ENCODE measurements around the gene MMP24OS.

Gene MMP24OS

DNA sequence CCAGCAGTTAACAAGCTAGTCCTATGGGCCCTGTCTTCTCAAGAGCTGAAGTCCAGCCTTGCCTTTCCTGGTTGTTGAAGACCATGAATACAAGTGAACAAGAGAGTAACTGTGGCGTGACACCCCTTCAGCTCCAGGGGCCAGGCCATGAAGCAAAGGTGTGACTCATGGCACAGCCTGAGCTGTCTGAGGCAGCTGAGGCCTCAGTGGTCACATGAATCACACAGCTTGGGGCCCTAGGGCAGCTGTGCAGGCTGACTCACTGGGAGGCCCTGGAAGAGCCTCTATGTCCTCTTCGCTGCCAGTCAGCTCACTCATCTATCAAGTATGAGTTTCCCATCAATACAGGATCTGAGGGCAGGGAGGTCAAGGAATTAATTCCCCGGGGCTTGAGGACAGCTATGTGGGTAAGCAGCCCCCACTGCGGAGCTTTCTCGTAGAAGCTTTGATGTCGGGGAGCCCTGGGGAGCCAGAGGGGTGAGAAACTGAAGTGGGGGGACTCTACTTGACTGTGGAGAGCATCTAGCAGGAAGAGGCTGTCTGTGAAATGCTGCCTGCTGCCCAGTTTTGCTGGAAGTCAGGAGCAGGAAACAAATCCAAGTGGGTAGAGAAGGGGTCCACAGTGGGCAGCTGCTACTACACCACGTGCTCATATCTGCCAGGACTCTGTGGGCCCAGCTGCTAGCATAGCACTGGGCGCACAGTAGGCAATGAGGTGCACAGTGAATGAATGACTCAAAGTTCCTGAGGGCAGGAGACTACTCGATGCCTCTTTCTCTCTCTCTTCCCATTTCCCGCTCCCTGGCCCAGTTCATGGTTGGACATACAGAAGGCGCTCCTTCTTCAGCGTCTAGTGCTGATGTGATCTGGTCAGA is 28.0 kb upstream of the MMP24OS start:
- peak; percentile 86 for DNase-seq

DNA sequence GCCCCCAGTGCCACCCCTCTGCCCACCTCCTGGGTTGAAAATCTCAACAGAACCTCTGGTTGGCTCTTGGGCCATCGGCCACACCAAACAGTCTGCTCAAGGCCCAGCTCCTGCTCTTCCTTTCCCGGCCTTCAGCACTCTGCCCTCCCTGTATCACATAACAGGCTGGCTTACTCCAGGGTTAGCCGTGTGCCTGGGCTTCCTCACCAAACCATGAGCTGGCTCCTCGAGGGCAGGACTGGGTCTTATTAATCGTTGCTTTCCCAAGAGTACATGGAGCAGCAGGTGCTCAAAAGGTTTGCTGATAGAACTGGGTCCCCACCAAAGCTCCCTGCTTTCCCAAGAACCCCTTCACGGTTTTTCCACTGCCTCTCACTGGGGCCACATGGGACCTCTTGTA is 27.0 kb upstream of the MMP24OS start:
- DNase-seq: no peak

DNA sequence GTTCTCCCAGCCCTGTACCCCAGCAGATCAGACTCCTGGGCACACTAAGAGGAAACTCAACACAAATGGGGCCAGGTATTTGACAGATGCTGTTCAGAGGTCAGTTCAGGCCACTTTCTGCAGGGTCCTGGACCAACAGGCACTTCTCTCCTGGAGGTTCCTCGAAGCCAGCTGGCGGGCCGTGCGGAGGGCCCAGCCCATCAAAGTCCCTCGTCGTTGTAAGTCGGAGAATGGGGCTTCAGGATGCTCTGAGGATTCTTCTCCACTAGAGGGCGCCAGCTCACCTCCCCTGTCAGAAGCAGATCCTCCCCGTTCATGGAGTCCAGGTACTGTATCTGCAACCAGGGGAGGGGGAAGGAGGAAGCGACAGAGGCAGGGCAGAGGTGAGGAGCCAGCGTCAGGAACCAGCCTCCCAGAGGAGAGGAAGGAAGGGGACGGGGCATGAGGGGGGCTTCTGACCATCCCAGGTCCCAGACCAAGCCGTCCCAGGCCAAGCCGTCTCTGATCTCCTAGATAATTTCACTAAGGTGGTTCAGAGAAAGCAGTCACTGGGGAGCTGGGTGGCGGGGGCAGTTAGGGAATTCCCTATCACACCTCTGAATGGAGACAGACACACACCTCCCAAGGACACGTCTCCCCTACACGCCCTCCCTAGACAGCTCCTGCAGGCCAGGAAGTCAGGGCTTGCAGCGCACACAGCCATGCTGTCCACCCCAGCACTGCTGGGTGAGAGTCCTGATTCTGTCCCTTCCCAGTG is 26.0 kb upstream of the MMP24OS start:
- DNase-seq: peak; percentile 89

DNA sequence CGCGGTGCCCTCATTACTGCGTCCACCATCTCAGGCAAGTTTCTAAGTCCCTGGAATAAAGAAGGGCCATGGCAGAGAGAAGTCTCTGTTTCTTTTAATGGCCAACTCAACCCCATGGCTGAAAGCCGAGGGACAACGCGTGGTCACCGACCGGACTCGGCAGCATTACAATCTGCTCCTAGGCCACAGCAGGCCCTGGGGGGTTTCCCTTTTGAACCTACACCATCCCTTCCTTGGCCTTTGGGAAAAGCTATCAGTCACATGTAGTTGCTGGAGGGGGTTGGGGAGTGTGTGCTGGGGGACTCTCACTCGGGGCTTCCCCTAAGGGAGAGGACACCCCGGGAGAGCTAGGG is 25.4 kb upstream of the MMP24OS start:
- DNase-seq: no peak

DNA sequence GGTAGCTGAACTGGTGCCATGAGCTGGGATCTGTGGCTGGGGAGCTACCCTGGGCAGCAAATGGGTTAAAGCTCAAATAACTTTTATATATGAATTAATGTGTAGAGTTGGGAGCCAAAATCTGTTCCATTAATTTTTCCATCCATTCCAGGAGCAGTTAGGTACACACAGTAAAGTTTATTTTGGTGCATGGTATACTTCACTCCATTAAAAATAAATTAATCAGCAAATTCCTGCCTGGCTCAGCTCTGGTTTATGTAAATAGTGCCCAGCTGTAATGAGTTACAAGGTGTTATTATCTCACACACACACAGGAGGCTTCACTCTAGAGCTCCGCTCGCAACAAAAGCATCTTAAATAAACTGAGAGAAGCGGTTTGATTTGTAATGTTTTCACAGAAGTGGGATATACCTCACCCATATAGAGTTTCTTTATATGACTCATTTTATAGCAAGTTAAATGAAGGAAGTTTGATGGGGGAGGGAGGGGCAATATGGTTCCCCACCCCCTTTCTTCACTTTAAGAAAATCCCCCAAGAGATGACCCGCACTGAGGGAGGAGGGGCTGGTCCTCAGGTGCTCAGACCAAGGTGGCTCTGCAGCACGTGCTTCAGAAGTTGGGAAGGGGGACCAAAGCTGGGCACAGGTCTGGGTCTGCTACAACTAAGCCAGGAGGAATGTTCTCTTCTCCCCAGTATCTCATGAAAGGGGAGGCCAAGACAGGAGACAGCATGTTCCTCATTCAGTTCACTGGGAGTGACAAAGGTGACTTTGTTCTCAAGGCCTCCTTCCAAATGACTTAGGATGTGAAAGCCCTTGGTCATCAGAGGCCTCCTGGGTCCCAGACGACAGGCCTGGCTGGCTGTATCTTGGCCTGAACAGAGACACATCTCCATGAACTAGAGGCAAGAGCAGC is 24.8 kb upstream of the MMP24OS start:
- no peak for DNase-seq

DNA sequence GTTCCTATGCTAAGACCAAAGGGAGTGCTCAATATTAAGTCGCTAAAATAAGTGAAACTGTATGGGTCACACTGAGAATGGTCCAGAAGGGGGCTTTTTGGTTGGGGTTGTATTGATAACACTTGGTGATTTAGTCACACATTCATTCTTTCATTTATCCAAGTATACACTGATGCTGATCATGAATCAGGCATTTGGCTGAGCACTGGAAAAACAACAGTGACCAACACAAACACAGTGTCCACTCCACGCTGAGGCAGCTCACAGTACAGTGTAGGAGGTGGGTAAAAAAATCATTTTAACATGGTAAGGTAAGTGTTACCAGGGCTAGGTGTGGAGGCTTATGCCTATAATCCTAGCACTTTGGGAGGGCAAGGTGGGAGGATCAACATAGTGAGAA is 23.5 kb upstream of the MMP24OS start:
- DNase-seq: no peak

DNA sequence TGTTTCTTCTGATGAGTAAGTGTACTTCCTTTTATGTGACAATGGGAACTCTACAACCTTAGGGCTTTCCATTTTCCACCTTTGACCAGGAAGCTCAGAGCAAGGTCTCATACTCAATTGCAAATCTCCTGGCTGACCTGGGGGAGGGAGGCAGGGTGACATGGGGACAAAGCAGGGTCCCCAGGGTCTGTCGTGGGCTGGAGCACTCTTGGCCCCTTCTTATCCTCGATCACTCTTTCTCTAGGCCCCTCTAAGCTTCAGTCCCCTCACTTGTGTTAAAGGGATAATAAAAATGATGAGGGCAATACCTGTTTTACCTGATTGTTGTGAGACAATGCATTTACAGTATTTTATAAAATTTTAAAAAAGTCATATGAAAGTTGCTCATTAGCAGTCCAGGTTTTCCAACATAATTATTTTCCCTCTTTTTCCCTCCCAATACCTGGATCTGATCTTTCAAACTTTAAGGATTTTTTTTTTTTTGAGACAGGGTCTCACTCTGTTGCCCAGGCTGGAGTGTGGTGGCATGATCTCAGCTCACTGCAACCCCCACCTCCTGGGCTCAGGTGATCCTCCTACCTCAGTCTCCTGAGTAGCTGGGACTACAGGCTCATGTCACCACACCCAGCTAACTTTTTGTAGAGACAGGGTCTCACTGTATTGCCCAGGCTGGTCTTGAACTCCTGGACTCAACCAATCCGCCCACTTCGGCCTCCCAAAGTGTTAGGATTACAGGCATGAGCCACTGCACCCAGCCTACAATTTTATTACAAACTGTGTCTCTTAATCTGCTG is 22.7 kb upstream of the MMP24OS start:
- no peak for DNase-seq

DNA sequence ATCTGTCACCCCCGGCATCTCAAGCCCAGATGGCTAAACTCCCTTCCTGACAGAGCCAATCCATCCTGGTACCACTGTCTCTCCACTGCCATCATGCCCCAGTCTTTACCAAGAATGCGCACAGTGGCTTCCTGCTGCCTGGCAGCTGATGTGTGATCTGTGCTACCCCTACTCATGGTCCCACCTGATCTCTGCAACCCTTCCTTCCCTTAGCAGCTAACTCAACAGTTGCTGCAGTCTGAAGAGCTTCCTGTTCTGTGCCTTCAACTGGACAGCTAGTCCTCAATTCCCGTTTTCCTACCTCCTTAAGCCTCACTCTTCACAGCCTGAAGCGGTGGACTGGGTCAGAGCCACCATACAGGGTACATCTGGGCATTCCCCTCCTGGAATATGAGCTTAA is 21.9 kb upstream of the MMP24OS start:
- DNase-seq: no peak

DNA sequence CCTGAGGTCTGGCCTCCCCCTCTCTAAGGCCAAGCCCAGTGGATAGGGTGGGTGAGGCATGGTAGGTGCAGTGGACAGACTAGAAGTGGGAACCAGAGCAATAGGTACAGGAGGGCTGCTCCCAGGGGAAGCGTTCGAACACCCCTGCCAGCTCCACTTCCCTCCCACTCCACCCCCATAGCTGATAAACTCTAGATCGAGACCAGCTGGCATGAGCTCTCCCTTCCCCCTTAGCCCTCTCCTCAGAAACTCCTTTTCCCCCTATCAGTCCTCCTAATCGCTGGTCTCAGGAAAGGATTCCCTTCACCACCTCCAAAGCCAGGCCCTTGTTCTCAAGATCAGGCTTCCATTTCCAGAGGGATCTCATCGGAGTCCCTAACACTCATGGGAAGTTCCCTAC is 20.3 kb upstream of the MMP24OS start:
- no peak for DNase-seq

DNA sequence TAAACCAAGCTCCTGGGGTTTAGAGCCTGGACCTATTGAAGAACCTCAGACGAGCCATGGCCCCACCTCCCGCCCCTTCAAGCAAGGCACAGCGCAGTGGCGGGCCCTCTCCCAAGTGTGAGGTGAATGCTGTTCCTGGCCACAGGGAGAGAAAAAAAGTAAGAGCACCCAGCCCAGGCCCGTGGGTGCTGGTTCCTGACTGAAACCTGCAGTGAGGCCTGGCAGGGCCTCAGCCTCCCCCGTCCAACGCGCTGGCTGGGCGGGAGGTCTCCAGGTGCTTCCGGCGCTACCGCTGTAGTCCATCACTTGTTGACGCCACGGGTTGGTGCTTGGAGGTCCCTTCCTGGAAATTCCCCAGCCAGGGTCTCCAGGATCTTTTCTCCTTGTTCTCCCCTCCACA is 19.8 kb upstream of the MMP24OS start:
- DNase-seq: no peak

DNA sequence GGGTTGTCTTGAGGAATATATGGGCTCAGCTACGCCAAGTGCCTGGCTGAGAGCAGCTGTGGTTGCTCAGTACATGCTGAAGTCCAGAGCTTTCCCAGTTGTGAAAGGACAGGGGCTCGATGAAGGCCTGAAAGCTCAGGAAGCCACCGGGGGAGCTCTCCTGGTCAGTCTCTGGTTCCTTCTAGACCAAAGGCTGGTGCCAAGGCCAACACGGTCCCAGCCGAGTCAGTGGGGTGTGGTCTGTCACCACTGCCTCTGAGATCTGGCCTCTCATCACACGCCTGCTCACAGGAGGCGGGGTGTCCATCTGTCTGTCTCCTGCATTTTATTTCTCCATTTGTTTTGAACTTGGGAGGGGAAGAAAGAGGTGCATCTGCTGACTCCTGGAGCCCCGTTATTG is 19.2 kb upstream of the MMP24OS start:
- DNase-seq: no peak

DNA sequence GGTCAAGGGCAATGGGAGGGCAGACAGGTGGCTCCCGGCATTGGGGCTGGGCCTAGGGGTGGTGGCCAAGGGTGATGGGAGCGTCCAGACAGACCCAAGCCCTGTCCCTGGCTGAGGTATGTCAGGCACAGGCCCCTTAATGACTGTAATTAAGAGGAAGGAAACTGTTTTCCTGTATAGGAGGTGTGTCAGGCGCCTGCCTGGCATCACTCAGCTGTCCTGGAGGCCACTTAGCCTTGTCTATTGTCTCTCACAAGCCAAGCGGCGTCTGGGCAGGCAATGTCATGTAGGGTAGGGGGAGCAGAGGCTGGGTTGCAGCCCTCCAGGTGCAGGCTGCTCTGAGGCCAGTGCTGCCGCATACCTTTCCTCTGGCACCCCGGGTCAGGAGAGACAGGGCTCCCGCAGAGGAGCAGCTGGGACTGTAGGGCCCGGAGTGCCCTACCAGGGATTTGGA is 18.2 kb upstream of the MMP24OS start:
- no peak for DNase-seq

DNA sequence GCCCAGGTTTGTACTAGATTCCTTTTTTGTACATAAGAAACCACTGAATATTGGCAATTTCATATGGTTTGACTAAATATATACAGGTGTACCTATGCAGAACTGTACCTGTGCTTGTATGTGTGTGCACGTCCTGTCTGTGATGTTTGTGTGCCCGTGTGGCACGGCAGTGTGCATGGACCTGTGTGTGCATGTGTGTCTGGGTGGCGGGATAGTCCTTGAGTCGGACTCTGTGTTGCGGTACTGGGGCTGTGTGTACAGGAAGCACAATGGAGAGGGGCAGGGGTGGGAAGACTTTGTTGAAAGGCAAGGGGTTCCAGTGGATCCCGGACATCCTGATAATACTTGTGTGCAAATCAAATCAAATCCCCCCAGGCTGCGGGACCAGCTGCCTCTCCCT is 17.8 kb upstream of the MMP24OS start:
- no peak for DNase-seq

DNA sequence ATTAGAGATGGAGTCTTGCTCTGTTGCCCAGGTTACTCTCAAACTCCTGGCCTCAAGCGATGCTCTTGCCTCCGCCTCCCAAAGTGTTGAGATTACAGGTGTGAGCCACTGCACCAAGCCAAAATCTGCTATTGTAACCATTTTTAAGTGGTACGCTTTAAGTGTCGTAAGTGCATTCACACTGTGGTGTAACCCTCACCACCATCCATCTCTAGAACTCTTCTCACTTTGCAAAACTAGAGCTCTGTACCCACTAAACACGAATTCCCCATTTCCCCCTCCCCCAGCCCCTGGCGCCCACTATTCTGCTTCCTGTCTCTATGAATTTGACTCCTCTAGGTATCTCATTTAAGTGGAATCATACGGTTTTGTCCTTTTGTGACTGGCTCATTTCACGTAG is 17.1 kb upstream of the MMP24OS start:
- DNase-seq: no peak

DNA sequence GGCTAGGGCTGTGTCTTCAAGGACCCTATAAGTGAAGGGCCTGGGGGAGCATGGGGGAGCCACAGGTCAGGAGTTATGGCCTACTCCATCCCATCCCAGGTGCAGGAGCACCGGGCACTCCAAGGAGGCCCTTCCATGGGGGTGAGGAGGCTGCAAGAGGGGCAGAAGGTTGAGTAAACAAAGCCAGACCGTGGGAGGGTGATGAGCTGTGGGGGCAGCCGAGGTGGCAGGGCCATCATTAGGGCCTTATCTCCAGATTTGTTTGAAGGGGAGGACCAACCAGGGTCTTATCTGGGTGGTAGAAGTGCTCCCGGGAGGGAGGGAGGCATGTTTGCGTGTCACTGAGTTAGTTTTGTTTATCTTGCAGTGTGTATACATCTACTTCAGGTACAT is 16.4 kb upstream of the MMP24OS start:
- no peak for DNase-seq

DNA sequence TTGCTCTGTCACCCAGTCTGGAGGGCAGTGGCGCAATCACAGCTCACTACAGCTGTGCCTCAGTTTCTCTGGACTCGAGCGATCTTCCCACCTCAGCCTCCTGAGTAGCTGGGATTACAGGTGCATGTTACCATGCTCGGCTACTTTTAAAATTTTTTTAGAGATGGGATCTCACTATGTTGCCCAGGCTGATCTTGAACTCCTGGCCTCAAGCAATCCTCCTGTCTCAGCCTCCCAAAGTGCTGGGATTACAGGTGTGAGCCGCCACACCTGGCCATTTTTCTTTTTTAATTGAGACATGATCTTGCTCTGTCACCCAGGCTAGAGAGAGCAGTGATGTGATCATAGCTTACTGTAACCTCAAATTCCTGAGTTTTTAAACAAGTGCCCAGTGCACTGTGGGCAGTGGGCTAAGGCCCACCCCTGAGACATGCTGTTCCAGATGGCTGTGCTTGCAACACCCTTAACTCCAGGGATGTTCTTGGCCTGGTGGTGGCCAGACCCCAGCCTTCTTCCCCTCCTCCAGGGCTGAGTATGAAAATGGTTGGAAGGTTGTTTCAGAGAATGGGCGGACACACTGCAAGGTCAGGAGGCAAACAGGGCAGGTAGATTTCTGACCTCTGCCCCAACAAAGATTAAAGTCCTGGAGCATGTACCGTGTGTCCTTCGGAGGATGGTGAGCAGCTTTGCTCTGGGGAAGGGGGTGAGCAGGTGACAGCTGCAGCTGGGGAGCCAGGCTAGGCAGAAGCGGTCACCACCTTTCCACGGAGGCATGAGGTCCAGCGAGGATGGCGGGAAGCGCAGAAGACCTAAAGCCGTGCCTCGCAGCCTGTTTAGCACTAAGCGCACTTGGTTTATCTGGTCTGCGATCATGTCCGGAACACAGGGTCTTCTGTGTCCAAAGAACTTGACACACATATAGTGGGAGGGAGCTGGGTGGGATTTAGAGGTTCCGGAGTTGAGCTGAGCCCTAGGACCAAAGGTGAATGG is 15.7 kb upstream of the MMP24OS start:
- no peak for DNase-seq

DNA sequence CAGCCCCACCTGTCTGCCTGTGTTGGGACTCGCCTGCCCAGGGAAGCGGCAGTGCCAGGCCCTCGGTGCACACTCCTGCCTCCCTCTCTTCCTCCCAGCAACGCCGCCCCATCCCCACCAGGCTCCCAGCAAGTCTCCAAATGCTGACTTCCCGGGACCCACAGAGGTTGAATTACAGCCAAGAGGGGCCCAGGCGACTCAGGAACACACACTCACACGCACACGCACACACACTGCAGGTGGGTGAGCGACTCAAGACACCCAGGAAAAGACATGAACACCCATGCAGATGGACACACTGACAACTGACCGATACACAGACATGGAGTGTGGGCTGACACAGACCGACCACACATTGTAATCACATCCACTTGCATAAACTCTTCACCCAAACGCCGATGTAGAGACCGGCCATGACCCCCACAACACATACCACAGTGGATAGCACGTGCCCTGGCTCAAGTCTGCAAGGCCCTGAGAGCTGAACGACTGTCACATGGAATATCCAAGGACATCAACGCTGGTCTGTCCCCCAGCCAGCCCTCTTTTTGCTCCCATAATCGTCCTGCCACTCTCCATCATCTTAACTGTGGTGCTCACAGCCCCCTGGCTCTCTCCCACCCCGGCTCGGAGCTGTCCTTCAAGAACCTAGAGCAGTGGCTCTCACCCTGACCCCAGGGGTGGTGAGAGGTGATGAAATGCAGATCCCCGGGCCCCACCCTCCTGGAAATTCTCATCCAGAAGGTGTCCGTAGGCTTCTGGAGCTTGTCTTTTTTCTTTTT is 14.8 kb upstream of the MMP24OS start:
- no peak for DNase-seq

DNA sequence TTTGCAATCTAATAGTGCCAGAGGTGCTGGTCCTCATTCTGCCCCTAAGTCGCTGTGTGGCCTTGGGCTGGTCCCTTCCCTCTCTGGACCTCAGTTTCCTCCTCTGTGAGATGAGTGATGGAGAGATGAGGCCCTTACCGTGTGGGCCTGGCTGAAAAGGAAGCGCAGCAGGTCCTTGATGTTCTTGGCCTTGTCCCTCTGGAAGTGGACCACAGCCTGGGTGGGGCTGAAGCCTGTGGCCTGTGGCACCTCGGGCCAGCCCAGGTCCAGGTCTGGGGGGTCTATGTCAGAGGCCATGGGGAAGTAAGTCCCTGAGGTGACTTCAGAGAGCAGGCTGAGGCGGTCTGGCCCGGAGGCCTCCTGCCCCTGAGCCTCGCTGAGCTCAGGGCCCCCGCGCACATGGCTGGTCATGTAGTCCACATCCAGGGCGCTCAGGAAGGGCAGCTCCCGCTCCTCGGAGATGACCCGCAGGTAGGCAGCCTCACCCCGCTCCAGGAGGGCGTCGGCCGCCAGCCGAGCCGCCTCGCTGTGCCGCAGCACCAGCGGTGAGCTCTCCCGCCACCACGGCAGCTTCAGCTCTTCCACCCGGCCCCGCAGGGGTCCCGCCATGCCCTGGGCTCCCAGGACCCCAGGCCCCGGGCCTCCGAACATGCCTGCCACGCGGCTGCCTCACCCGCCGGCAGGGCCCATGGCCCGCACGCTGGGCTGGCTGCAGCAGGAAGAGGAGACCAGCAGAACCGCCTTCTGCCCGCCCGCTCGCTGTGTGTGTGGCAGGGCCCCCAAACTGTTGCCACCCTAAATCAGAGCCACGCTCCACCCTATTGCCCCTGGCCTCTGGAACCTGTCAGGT is 14.0 kb upstream of the MMP24OS start, which contains the start of gene FAM83C:
Gene FAM83C (minus strand): TSS at position 772 of the 850 bp plus-strand sequence. CDS start 121 bp downstream, at position 651.
- no peak for DNase-seq

DNA sequence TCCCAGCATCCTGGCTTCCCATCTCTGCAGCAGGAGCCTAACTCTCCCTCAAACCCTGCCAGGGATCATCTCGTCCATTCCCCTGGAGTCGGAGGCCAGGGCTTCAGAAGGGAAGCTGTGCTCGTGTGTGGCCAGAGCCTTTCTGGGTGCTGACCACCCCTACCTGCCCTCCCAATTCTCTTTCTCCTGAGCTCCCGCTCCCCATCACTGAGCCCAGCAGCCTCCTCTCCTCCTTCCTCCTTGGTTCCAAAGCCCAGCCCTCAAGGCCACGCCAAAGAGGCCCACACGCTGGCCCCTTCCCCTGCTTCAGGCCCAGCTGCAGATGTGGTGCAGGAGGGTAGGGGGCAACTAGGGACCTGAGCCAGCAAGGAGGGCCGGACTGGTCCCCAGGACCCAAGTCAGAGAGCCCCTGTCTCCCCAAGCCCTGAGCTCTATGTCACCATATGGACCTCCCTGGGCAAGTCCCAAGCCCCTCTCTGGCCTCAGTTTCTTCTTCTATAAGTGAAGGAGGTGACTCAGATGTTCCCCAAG is 13.0 kb upstream of the MMP24OS start:
- no peak for DNase-seq

Data from stimulated activated CD8-positive, alpha-beta memory T cell treated with anti-CD3 and anti-CD28 coated beads, Interleukin-4, amount 100 ng/mL, for 48 hours (primary cell).